Endothelial cell (in vitro differentiated cells): Measurements from ENCODE around the gene CTDSPL. TPM values are rescaled to one million over a fixed set of nuclear protein-coding genes. Genes with fewer than 3 reads are reported as not detected.
A peak's percentile ranks its signal among the peaks of the same experiment; 100 is the strongest.

Experiments
- DNase-seq: peaks from one replicate; pipeline ENCODE4 v3.0.0; 2021; ENCODE audit warnings: low spot score
- H3K27ac Mint-ChIP-seq: one replicate; pipeline ENCODE4 v1.8.0; 2021; ENCODE audit warnings: mixed read lengths, inconsistent platforms; ENCODE audit not compliant: unreplicated experiment
- H3K27me3 Mint-ChIP-seq: one replicate; pipeline ENCODE4 v1.8.0; 2021; ENCODE audit warnings: mild to moderate bottlenecking, moderate library complexity, mixed read lengths, inconsistent platforms; ENCODE audit not compliant: unreplicated experiment
- H3K36me3 Mint-ChIP-seq: one replicate; pipeline ENCODE4 v1.8.0; 2021; ENCODE audit warnings: mild to moderate bottlenecking, low read depth, mixed read lengths, inconsistent platforms; ENCODE audit not compliant: unreplicated experiment
- H3K4me1 Mint-ChIP-seq: one replicate; pipeline ENCODE4 v1.8.0; 2021; ENCODE audit warnings: mild to moderate bottlenecking, mixed read lengths, inconsistent platforms; ENCODE audit not compliant: unreplicated experiment
- H3K4me3 Mint-ChIP-seq: one replicate; pipeline ENCODE4 v1.8.0; 2021; ENCODE audit warnings: mild to moderate bottlenecking, mixed read lengths, inconsistent platforms; ENCODE audit not compliant: unreplicated experiment
- H3K9me3 Mint-ChIP-seq: one replicate; pipeline ENCODE4 v1.8.0; 2021; ENCODE audit warnings: mixed read lengths, inconsistent platforms; ENCODE audit not compliant: unreplicated experiment
- total RNA-seq: library from RNA; stranded (reverse); fragmentation: NEBNext Ultra II Directional; extraction: Animal tissue kit (Norgen Biotek cat#: 25700); gene quantifications from one replicate; pipeline ENCODE4 v1.2.1, GENCODE V29; 2021; ENCODE audit not compliant: unreplicated experiment
- TF ChIP-seq, protein P1 (sequence below): fragments of 200-600 bp; sonication (generic); IDR thresholded peaks from one replicate; pipeline ENCODE4 v1.5.0; 2021; ENCODE audit warnings: antibody characterized with exemption; ENCODE audit not compliant: unreplicated experiment

CTDSPL gene
- total RNA-seq, 1 donor from 2014 or later: 71.4 TPM

GRCh38 chr3:38026856-38027255 is 165.2 kb downstream of the CTDSPL start:
- peaks cover 7% of the 10 kb centered on the region for H3K36me3 Mint-ChIP-seq
- H3K27me3 Mint-ChIP-seq: peaks cover 43% of the 10 kb centered on the region
- DNase-seq: no peak
- no peak overlapping the region for H3K27ac Mint-ChIP-seq
- TF ChIP-seq, protein P1, sequence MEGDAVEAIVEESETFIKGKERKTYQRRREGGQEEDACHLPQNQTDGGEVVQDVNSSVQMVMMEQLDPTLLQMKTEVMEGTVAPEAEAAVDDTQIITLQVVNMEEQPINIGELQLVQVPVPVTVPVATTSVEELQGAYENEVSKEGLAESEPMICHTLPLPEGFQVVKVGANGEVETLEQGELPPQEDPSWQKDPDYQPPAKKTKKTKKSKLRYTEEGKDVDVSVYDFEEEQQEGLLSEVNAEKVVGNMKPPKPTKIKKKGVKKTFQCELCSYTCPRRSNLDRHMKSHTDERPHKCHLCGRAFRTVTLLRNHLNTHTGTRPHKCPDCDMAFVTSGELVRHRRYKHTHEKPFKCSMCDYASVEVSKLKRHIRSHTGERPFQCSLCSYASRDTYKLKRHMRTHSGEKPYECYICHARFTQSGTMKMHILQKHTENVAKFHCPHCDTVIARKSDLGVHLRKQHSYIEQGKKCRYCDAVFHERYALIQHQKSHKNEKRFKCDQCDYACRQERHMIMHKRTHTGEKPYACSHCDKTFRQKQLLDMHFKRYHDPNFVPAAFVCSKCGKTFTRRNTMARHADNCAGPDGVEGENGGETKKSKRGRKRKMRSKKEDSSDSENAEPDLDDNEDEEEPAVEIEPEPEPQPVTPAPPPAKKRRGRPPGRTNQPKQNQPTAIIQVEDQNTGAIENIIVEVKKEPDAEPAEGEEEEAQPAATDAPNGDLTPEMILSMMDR: no peak
- peaks cover 4% of the 10 kb centered on the region for H3K4me1 Mint-ChIP-seq
- no peak overlapping the region for H3K4me3 Mint-ChIP-seq
- H3K9me3 Mint-ChIP-seq: no peaks in the 10 kb centered on the region

GRCh38 chr3:38027466-38028465 is 166.1 kb downstream of the CTDSPL start:
- TF ChIP-seq, protein P1: no peak
- no peak for DNase-seq
- Mint-ChIP-seq H3K27ac (no peak overlapping the region), H3K4me1 (peaks cover 4% of the 10 kb centered on the region), H3K27me3 (peaks cover 43% of the 10 kb centered on the region), H3K4me3 (peak overlapping the region; percentile 87), H3K36me3 (peaks cover 7% of the 10 kb centered on the region), H3K9me3 (no peaks in the 10 kb centered on the region)

DNA sequence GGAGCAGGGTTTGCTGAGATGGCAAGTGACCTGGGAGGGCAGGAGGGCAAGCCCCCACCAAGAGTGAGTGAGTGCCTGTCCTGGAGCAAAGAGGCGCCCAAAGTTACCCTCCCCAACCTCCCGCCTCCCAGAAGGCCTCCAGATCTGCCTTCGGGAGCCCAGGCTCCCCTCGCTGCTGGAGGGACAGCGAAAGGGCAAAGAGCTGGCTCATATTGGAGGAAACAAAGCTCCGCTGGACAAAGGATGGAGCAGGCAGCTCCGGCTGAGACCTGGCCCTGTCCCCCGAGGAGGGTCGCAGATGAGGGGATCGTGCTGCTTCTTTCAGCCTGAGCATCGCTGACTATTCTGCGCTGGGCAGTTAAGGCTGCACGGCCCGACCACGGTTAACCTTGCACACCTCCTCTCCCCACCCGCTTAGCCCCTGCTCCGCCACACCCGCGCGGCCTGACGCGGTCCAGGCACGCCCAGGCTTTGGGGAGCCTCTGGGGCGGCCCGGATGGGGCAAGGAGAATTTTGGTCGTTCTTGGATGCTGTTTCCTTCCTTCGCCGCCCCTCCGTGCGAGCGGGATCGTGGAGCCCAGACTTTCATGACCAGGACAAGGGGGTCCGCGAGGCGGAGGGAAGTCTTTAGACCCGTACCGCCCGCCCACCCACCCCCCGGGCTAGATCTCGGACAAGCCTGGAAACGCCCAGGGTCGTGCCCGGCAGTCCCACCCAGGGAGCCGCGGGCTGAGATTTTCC is 167.1 kb downstream of the CTDSPL start:
- no peaks in the 10 kb centered on the region for H3K9me3 Mint-ChIP-seq
- peaks cover 5% of the 10 kb centered on the region for H3K36me3 Mint-ChIP-seq
- H3K4me3 Mint-ChIP-seq: peak overlapping the region; percentile 87
- H3K4me1 Mint-ChIP-seq: peaks cover 1% of the 10 kb centered on the region
- DNase-seq: no peak
- H3K27ac Mint-ChIP-seq: no peak overlapping the region
- peaks cover 37% of the 10 kb centered on the region for H3K27me3 Mint-ChIP-seq
- TF ChIP-seq, protein P1: no peak

GRCh38 chr3:38029400-38030125 is 167.9 kb downstream of the CTDSPL start, which contains the start of gene PLCD1:
TSS of gene PLCD1 (minus strand) at chr3:38029642. CDS start at chr3:38029539, 103 bp downstream.
- Mint-ChIP-seq H3K9me3 (no peaks in the 10 kb centered on the region), H3K36me3 (peaks cover 3% of the 10 kb centered on the region), H3K4me1 (no peaks in the 10 kb centered on the region), H3K27ac (no peak within 1 kb of the TSS), H3K27me3 (peaks cover 35% of the 10 kb centered on the region), H3K4me3 (peak within 1 kb of the TSS; percentile 87)
- TF ChIP-seq, protein P1: no peak
- DNase-seq: peak; percentile 62
